ENCODE measurements around the gene IQGAP1. TPM values are rescaled to one million over a fixed set of nuclear protein-coding genes. Genes with fewer than 3 reads are reported as not detected.

IQGAP1 gene
- total and polyA plus RNA-seq, 2 of the 13 experiments (the other 11 are each of a cell fraction or from before 2014, with no cell fraction given): 29.5 to 37.9 TPM

DNA sequence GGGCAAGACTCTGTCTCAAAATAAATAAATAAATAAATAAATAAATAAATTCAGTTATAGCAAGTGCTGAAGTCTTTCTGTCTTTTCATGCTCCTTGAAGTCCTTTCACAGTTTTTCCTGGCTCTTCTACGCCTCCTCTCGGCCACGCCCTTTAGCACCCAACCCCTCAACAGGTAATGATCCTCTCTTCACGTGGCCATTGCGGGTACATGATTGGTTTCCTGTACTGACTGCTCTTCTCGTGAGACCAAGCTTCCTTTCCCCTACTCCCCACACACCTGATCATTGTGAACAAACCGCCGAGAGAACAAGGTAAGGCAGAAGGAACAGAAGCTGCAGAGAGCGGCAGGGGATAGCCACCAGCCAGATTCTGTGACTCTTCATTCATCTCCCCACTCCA lies 38.2 kb upstream of the IQGAP1 start:
- intact Hi-C loops (cut with micrococcal nuclease; ENCODE audit: unreplicated experiment): no loop called here
- no peak overlapping the region for H2AFZ ChIP-seq (ENCODE audit: low read length)
- ATAC-seq: no peak
- H3K36me3 ChIP-seq (replicated peaks in 1 of 2; ENCODE audit: control insufficient read depth in 1 of 2, insufficient read depth in 2 of 2, low read length in 2 of 2): no peaks in the 10 kb centered on the region
- no peaks in the 10 kb centered on the region for H3K9me3 ChIP-seq (ENCODE audit: low read length)
- H4K20me1 ChIP-seq (ENCODE audit: insufficient read depth, low read length): no peaks in the 10 kb centered on the region
- no peak for FAIRE-seq
- H3K27me3 ChIP-seq (ENCODE audit: control insufficient read depth in 1 of 2, insufficient read depth in 2 of 2, low read length in 2 of 2): peaks cover 1 to 14% of the 10 kb centered on the region in 2 experiments; a peak in 2 of 5 replicates
- ChIA-PET POLR2A (no interaction called here), CTCF (ENCODE audit: low intra/inter-chr PET ratio, low total read pairs) (no interaction called here)
- in situ Hi-C loops (cut with HindIII; ENCODE audit: extremely low pct_ligation_motif_present, low pct_unique_long_range_greater_than_20kb): no loop called here
- no peak overlapping the region for H3K9ac ChIP-seq (ENCODE audit: insufficient read depth, low read depth, low read length)
- H3K4me2 ChIP-seq (ENCODE audit: low read depth, low read length): no peak overlapping the region
- WGBS (ENCODE audit: low lambda C conversion rate): 79% methylated on average over 9 of the region's 9 CpGs
- DNase-seq (ENCODE audit: low spot score): no peak
- H3K79me2 ChIP-seq (ENCODE audit: insufficient read depth, low read length): no peaks in the 10 kb centered on the region
- H3K4me1 ChIP-seq (ENCODE audit: insufficient read depth, low read length): 0 out of 2 replicates have a peak, but pooled peaks cover 6% of the 10 kb centered on the region
- no peak overlapping the region for H3K27ac ChIP-seq (ENCODE audit: extremely low read length, insufficient read depth, low read length)
- no peak overlapping the region for H3K4me3 ChIP-seq (replicated peaks in 1 of 3; ENCODE audit: insufficient read depth in 1 of 3, low read depth in 2 of 3, low read length in 3 of 3)
- BruUV-seq (replicated peaks): no TSS peak
- no peak for TF ChIP-seq ZSCAN30 (CRISPR knock-in tag; IDR thresholded peaks at IDR 0.05)
- no peak for TF ChIP-seq FOXA3 (CRISPR knock-in tag; IDR thresholded peaks at IDR 0.05)
- TF ChIP-seq, protein P1, sequence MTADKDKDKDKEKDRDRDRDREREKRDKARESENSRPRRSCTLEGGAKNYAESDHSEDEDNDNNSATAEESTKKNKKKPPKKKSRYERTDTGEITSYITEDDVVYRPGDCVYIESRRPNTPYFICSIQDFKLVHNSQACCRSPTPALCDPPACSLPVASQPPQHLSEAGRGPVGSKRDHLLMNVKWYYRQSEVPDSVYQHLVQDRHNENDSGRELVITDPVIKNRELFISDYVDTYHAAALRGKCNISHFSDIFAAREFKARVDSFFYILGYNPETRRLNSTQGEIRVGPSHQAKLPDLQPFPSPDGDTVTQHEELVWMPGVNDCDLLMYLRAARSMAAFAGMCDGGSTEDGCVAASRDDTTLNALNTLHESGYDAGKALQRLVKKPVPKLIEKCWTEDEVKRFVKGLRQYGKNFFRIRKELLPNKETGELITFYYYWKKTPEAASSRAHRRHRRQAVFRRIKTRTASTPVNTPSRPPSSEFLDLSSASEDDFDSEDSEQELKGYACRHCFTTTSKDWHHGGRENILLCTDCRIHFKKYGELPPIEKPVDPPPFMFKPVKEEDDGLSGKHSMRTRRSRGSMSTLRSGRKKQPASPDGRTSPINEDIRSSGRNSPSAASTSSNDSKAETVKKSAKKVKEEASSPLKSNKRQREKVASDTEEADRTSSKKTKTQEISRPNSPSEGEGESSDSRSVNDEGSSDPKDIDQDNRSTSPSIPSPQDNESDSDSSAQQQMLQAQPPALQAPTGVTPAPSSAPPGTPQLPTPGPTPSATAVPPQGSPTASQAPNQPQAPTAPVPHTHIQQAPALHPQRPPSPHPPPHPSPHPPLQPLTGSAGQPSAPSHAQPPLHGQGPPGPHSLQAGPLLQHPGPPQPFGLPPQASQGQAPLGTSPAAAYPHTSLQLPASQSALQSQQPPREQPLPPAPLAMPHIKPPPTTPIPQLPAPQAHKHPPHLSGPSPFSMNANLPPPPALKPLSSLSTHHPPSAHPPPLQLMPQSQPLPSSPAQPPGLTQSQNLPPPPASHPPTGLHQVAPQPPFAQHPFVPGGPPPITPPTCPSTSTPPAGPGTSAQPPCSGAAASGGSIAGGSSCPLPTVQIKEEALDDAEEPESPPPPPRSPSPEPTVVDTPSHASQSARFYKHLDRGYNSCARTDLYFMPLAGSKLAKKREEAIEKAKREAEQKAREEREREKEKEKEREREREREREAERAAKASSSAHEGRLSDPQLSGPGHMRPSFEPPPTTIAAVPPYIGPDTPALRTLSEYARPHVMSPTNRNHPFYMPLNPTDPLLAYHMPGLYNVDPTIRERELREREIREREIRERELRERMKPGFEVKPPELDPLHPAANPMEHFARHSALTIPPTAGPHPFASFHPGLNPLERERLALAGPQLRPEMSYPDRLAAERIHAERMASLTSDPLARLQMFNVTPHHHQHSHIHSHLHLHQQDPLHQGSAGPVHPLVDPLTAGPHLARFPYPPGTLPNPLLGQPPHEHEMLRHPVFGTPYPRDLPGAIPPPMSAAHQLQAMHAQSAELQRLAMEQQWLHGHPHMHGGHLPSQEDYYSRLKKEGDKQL (CRISPR knock-in tag; IDR thresholded peaks at IDR 0.05; ENCODE audit: low read depth): no peak
- no peak for TF ChIP-seq ZNF260 (CRISPR knock-in tag; IDR thresholded peaks at IDR 0.05; ENCODE audit: borderline replicate concordance, low read depth)
- no peak for TF ChIP-seq DPF2 (CRISPR knock-in tag; IDR thresholded peaks at IDR 0.05; ENCODE audit: borderline replicate concordance, low read depth)
- no peak for TF ChIP-seq ZNF124 (CRISPR knock-in tag; IDR thresholded peaks at IDR 0.05)
- no peak for TF ChIP-seq KDM5A (IDR thresholded peaks at IDR 0.05; ENCODE audit: borderline replicate concordance, low read length)
- TF ChIP-seq, protein P2, sequence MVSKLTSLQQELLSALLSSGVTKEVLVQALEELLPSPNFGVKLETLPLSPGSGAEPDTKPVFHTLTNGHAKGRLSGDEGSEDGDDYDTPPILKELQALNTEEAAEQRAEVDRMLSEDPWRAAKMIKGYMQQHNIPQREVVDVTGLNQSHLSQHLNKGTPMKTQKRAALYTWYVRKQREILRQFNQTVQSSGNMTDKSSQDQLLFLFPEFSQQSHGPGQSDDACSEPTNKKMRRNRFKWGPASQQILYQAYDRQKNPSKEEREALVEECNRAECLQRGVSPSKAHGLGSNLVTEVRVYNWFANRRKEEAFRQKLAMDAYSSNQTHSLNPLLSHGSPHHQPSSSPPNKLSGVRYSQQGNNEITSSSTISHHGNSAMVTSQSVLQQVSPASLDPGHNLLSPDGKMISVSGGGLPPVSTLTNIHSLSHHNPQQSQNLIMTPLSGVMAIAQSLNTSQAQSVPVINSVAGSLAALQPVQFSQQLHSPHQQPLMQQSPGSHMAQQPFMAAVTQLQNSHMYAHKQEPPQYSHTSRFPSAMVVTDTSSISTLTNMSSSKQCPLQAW (CRISPR knock-in tag; IDR thresholded peaks at IDR 0.05): no peak
- TF ChIP-seq, protein P3, sequence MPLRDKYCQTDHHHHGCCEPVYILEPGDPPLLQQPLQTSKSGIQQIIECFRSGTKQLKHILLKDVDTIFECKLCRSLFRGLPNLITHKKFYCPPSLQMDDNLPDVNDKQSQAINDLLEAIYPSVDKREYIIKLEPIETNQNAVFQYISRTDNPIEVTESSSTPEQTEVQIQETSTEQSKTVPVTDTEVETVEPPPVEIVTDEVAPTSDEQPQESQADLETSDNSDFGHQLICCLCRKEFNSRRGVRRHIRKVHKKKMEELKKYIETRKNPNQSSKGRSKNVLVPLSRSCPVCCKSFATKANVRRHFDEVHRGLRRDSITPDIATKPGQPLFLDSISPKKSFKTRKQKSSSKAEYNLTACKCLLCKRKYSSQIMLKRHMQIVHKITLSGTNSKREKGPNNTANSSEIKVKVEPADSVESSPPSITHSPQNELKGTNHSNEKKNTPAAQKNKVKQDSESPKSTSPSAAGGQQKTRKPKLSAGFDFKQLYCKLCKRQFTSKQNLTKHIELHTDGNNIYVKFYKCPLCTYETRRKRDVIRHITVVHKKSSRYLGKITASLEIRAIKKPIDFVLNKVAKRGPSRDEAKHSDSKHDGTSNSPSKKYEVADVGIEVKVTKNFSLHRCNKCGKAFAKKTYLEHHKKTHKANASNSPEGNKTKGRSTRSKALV (CRISPR knock-in tag; IDR thresholded peaks at IDR 0.05): no peak
- TF ChIP-seq ZNF816 (CRISPR knock-in tag; IDR thresholded peaks at IDR 0.05; ENCODE audit: borderline replicate concordance): no peak
- TF ChIP-seq ZNF530 (CRISPR knock-in tag; IDR thresholded peaks at IDR 0.05; ENCODE audit: low read depth): no peak
- TF ChIP-seq, protein P4, sequence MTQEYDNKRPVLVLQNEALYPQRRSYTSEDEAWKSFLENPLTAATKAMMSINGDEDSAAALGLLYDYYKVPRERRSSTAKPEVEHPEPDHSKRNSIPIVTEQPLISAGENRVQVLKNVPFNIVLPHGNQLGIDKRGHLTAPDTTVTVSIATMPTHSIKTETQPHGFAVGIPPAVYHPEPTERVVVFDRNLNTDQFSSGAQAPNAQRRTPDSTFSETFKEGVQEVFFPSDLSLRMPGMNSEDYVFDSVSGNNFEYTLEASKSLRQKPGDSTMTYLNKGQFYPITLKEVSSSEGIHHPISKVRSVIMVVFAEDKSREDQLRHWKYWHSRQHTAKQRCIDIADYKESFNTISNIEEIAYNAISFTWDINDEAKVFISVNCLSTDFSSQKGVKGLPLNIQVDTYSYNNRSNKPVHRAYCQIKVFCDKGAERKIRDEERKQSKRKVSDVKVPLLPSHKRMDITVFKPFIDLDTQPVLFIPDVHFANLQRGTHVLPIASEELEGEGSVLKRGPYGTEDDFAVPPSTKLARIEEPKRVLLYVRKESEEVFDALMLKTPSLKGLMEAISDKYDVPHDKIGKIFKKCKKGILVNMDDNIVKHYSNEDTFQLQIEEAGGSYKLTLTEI (CRISPR knock-in tag; conservative IDR thresholded peaks at IDR 0.05): no peak
- no peak for TF ChIP-seq DR1 (CRISPR knock-in tag; IDR thresholded peaks at IDR 0.05)
- no peak for TF ChIP-seq ZSCAN22 (CRISPR knock-in tag; IDR thresholded peaks at IDR 0.05)

All from HepG2 (cell line).